Chondrocyte (in vitro differentiated cells): ENCODE results near the gene SLC16A6. TPM values are rescaled to one million over a fixed set of nuclear protein-coding genes. Genes with fewer than 3 reads are reported as not detected.

Experiments used
- DNase-seq: peaks from one replicate; pipeline ENCODE4 v3.0.0; 2021; ENCODE audit warnings: mixed read lengths, low spot score
- H3K27ac Mint-ChIP-seq: one replicate; pipeline ENCODE4 v1.8.0; 2021; ENCODE audit warnings: mild to moderate bottlenecking, moderate library complexity, mixed read lengths; ENCODE audit not compliant: unreplicated experiment
- H3K27me3 Mint-ChIP-seq: 2 replicates; pipeline ENCODE4 v1.8.0; 2021; ENCODE audit warnings: low read depth, mixed read lengths
- H3K36me3 Mint-ChIP-seq: 2 replicates; pipeline ENCODE4 v1.8.0; 2021; ENCODE audit warnings: low read depth, mixed read lengths
- H3K4me1 Mint-ChIP-seq: 2 replicates; pipeline ENCODE4 v1.8.0; 2021; ENCODE audit warnings: low read depth, mild to moderate bottlenecking, mixed read lengths
- H3K4me3 Mint-ChIP-seq: one replicate; pipeline ENCODE4 v1.8.0; 2021; ENCODE audit warnings: mild to moderate bottlenecking, moderate library complexity, mixed read lengths; ENCODE audit not compliant: unreplicated experiment
- H3K9me3 Mint-ChIP-seq: 2 replicates; pipeline ENCODE4 v1.8.0; 2021; ENCODE audit warnings: low read depth, mixed read lengths
- CTCF ChIP-seq: fragments of 200-600 bp; sonication (generic); IDR thresholded peaks from 2 replicates; pipeline ENCODE4 v1.5.0; 2021; ENCODE audit warnings: antibody characterized with exemption, mild to moderate bottlenecking, moderate library complexity
- total RNA-seq: library from RNA; stranded (reverse); gene quantifications from 3 replicates; pipeline ENCODE4 v1.2.1, GENCODE V29; 2021

The SLC16A6 gene
- total RNA-seq, 1 donor from 2014 or later: 0.15 TPM

GRCh38 chr17:68327823-68328557, 37.1 kb upstream of the SLC16A6 start:
- DNase-seq: no peak
- Mint-ChIP-seq H3K9me3 (peaks cover 14% of the 10 kb centered on the region), H3K4me3 (no peak overlapping the region), H3K27ac (no peak overlapping the region), H3K27me3 (no peaks in the 10 kb centered on the region), H3K4me1 (no peaks in the 10 kb centered on the region), H3K36me3 (peaks cover 5% of the 10 kb centered on the region)
- TF ChIP-seq CTCF: no peak

GRCh38 chr17:68326681-68327080, 35.8 kb upstream of the SLC16A6 start:
- DNase-seq: no peak
- peaks cover 7% of the 10 kb centered on the region for H3K9me3 Mint-ChIP-seq
- H3K36me3 Mint-ChIP-seq: peaks cover 2% of the 10 kb centered on the region
- no peaks in the 10 kb centered on the region for H3K27me3 Mint-ChIP-seq
- no peak overlapping the region for H3K4me3 Mint-ChIP-seq
- no peaks in the 10 kb centered on the region for H3K4me1 Mint-ChIP-seq
- TF ChIP-seq CTCF: no peak
- H3K27ac Mint-ChIP-seq: no peak overlapping the region

DNA sequence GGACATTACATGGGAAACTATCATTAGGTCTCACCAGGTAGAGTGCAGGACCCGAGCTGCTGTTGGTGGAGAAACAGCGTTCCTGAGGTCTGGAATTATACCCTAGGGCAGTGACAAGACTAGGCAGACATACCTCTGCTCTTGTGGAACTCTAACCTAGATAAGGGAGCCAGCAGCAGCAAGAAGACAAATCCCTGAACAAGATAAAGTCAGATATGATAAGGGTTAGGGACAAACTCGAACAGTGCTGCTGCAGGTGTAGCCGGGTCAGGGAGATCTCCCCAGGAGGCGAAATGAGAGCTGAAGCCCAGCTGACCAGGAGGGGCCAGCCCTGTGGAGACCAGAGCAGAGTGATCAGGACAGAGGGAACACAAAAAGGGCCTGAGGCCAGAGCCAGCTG, 35.0 kb upstream of the SLC16A6 start:
- TF ChIP-seq CTCF: no peak

DNA sequence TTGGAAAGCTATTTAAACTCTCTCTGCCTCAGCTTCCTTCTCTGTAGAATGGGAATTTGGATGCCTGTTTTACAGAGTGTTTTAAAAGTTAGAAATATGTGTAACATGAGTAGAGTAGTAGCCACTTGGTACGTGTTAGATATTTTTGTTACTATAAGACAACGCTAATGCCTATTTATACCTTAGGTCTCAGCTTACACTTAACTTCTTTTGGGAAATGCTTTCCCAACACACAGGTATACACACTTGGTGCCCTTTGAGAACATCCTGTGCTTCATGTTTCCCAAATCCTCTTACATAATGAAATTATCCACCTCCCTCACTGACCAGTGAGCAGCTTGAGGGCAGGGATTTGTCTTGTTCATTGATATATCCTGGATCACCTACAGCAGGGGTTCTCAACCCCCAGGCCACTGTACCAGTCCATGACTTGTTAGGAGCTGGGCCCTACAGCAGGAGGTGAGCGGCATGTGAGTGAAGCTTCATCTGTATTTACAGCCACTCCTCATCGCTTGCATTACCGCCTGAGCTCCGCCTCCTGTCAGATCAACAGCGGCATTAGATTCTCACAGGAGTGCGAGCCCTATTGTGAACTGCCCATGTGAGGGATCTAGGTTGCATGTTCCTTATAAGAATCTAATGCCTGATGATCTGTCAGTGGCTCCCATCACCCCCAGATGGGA, 33.9 kb upstream of the SLC16A6 start:
- Mint-ChIP-seq H3K27ac (no peak overlapping the region), H3K27me3 (no peaks in the 10 kb centered on the region), H3K4me1 (no peaks in the 10 kb centered on the region), H3K9me3 (no peaks in the 10 kb centered on the region), H3K36me3 (no peaks in the 10 kb centered on the region), H3K4me3 (no peak overlapping the region)
- DNase-seq: no peak
- no peak for TF ChIP-seq CTCF

More for the DNA sequence above, 35.0 kb upstream of the SLC16A6 start:
- no peaks in the 10 kb centered on the region for H3K27me3 Mint-ChIP-seq
- no peak overlapping the region for H3K4me3 Mint-ChIP-seq
- DNase-seq: no peak
- H3K9me3 Mint-ChIP-seq: peaks cover 4% of the 10 kb centered on the region
- no peaks in the 10 kb centered on the region for H3K4me1 Mint-ChIP-seq
- H3K27ac Mint-ChIP-seq: no peak overlapping the region
- H3K36me3 Mint-ChIP-seq: no peaks in the 10 kb centered on the region

- H3K36me3 Mint-ChIP-seq: no peaks in the 10 kb centered on the region
- no peak overlapping the region for H3K4me3 Mint-ChIP-seq
- H3K4me1 Mint-ChIP-seq: no peaks in the 10 kb centered on the region
- H3K27ac Mint-ChIP-seq: no peak overlapping the region
- no peaks in the 10 kb centered on the region for H3K27me3 Mint-ChIP-seq
- DNase-seq: no peak
- no peaks in the 10 kb centered on the region for H3K9me3 Mint-ChIP-seq
- TF ChIP-seq CTCF: no peak
Observed at GRCh38 chr17:68324114-68324513, 33.2 kb upstream of the SLC16A6 start.
